MM.1S (cell line): ENCODE data around the gene AMER1.

Experiments used
- DNase-seq: peaks from one replicate; pipeline ENCODE4 v3.0.0-alpha.2; 2015
- H2AFZ ChIP-seq: fragments of 300-600 bp; sonication (generic); 2 replicates; pipeline ENCODE4 v1.6.0; 2016; ENCODE audit warnings: antibody characterized with exemption, low read length
- H3F3A ChIP-seq: fragments of 300-600 bp; sonication (generic); 2 replicates; pipeline ENCODE4 v1.6.1; 2016; ENCODE audit warnings: mild to moderate bottlenecking, antibody characterized with exemption, low read length, moderate library complexity, mixed read lengths; ENCODE audit not compliant: insufficient read depth
- H3K27ac ChIP-seq: fragments of 300-600 bp; sonication (generic); 2 replicates; pipeline ENCODE4 v1.5.1; 2016; ENCODE audit warnings: mild to moderate bottlenecking, low read length
- H3K27me3 ChIP-seq: fragments of 300-600 bp; sonication (generic); replicated peaks from 2 replicates; pipeline ENCODE4 v1.6.0; 2016; ENCODE audit warnings: low read length; ENCODE audit not compliant: insufficient read depth
- H3K36me3 ChIP-seq: fragments of 300-600 bp; sonication (generic); replicated peaks from 2 replicates; pipeline ENCODE4 v1.6.1; 2016; ENCODE audit warnings: mild to moderate bottlenecking, low read length, mixed read lengths; ENCODE audit not compliant: insufficient read depth
- H3K4me1 ChIP-seq: fragments of 300-600 bp; sonication (generic); 2 replicates; pipeline ENCODE4 v1.6.1; 2016; ENCODE audit warnings: low read length, mixed read lengths
- H3K4me2 ChIP-seq: fragments of 300-600 bp; sonication (generic); 2 replicates; pipeline ENCODE4 v1.6.0; 2016; ENCODE audit warnings: low read depth, low read length
- H3K4me3 ChIP-seq: fragments of 300-600 bp; sonication (generic); 2 replicates; pipeline ENCODE4 v1.5.1; 2016; ENCODE audit warnings: low read length, mixed read lengths
- H3K79me2 ChIP-seq: fragments of 300-600 bp; sonication (generic); 2 replicates; pipeline ENCODE4 v1.6.1; 2016; ENCODE audit warnings: mixed run types, low read length, mixed read lengths
- H3K9ac ChIP-seq: fragments of 300-600 bp; sonication (generic); 2 replicates; pipeline ENCODE4 v1.6.1; 2016; ENCODE audit warnings: low read length, mixed read lengths
- H3K9me2 ChIP-seq: fragments of 300-600 bp; sonication (generic); replicated peaks from 2 replicates; pipeline ENCODE4 v1.6.1; 2016; ENCODE audit warnings: mild to moderate bottlenecking, low read length, mixed read lengths; ENCODE audit not compliant: insufficient read depth
- H3K9me3 ChIP-seq: fragments of 300-600 bp; sonication (generic); replicated peaks from 2 replicates; pipeline ENCODE4 v1.6.1; 2016; ENCODE audit warnings: mild to moderate bottlenecking, low read length, mixed read lengths; ENCODE audit not compliant: insufficient read depth
- H4K20me1 ChIP-seq: fragments of 300-600 bp; sonication (generic); 2 replicates; pipeline ENCODE4 v1.6.1; 2016; ENCODE audit warnings: mild to moderate bottlenecking, low read length, moderate library complexity, mixed read lengths; ENCODE audit not compliant: insufficient read depth
- EZH2 ChIP-seq: fragments of 300-600 bp; sonication (generic); optimal IDR thresholded peaks from 2 replicates; pipeline ENCODE3; 2017; ENCODE audit warnings: low read depth, mild to moderate bottlenecking, antibody characterized with exemption, low read length, mixed read lengths
- EZH2phosphoT487 ChIP-seq: fragments of 300-600 bp; sonication (generic); IDR thresholded peaks from 2 replicates; pipeline ENCODE4 v1.6.1; 2018; ENCODE audit warnings: antibody characterized with exemption, low read length
- TF ChIP-seq, protein P1 (sequence below): fragments of 300-600 bp; sonication (generic); IDR thresholded peaks from 2 replicates; pipeline ENCODE4 v1.5.1; 2016; ENCODE audit warnings: antibody characterized with exemption, low read length, mixed read lengths

The AMER1 gene

DNA sequence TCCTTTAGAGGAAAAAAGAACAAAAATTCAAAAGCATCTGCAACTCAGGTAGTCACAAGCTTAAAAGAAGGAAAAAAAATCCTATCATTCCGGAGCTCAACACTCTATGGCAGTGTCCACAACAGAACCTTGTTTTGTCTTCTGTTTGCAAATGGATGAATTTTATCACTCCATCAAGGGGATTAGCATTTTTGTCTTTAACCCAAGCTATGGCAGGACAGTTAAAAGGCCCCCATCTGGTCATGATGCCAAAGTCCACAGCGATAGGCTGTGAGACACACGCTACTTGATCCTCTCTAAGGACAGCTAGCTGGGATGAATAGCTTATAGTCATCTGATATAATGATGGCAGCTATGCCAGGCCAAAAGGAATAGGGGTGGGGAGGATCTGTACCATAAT, 16.6 kb downstream of the AMER1 start:
- H3K79me2 ChIP-seq = no peaks in the 10 kb centered on the region

DNA sequence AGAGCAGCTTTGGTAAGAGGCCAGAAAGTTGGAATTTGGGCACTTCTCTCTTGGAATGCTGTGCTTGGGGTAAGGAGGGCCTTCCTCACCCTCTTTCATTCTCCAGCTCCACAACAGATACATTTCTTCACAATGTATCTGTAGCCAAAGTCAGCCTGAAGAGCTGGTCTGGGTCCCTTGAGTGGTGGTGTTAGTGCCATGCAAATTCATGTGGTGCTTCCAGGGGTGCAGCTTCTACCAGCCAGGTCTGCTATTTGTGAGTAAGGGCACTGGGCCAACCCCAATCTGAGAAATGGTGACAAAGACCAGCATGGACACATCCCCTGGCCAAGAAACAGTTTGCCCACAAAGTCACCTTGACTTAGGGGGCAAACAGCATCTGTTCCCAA, 17.8 kb downstream of the AMER1 start:
- H3K9me2 ChIP-seq = no peaks in the 10 kb centered on the region
- H3K4me1 ChIP-seq = no peaks in the 10 kb centered on the region
- no peaks in the 10 kb centered on the region for H4K20me1 ChIP-seq
- H3K4me2 ChIP-seq = no peak overlapping the region
- H3K9me3 ChIP-seq = no peaks in the 10 kb centered on the region
- H3K4me3 ChIP-seq = no peak overlapping the region
- DNase-seq = no peak
- TF ChIP-seq EZH2phosphoT487 (no peak), EZH2 (no peak)
- TF ChIP-seq, protein P1, sequence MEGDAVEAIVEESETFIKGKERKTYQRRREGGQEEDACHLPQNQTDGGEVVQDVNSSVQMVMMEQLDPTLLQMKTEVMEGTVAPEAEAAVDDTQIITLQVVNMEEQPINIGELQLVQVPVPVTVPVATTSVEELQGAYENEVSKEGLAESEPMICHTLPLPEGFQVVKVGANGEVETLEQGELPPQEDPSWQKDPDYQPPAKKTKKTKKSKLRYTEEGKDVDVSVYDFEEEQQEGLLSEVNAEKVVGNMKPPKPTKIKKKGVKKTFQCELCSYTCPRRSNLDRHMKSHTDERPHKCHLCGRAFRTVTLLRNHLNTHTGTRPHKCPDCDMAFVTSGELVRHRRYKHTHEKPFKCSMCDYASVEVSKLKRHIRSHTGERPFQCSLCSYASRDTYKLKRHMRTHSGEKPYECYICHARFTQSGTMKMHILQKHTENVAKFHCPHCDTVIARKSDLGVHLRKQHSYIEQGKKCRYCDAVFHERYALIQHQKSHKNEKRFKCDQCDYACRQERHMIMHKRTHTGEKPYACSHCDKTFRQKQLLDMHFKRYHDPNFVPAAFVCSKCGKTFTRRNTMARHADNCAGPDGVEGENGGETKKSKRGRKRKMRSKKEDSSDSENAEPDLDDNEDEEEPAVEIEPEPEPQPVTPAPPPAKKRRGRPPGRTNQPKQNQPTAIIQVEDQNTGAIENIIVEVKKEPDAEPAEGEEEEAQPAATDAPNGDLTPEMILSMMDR = no peak
- H2AFZ ChIP-seq = no peak overlapping the region
- no peaks in the 10 kb centered on the region for H3F3A ChIP-seq
- H3K27me3 ChIP-seq = no peaks in the 10 kb centered on the region
- H3K9ac ChIP-seq = no peak overlapping the region
- no peaks in the 10 kb centered on the region for H3K36me3 ChIP-seq
- H3K79me2 ChIP-seq = no peaks in the 10 kb centered on the region
- H3K27ac ChIP-seq = no peak overlapping the region

More for the DNA sequence above, 16.6 kb downstream of the AMER1 start:
- no peak overlapping the region for H2AFZ ChIP-seq
- no peaks in the 10 kb centered on the region for H3K4me1 ChIP-seq
- no peak overlapping the region for H3K4me2 ChIP-seq
- no peaks in the 10 kb centered on the region for H3K9me2 ChIP-seq
- H3K27me3 ChIP-seq = no peaks in the 10 kb centered on the region
- no peak overlapping the region for H3K9ac ChIP-seq
- H3K4me3 ChIP-seq = no peak overlapping the region
- no peaks in the 10 kb centered on the region for H3K9me3 ChIP-seq
- TF ChIP-seq, protein P1 = no peak
- no peak for TF ChIP-seq EZH2
- TF ChIP-seq EZH2phosphoT487 = no peak
- H3K36me3 ChIP-seq = no peaks in the 10 kb centered on the region
- no peak for DNase-seq
- no peak overlapping the region for H3K27ac ChIP-seq
- no peaks in the 10 kb centered on the region for H3F3A ChIP-seq
- no peaks in the 10 kb centered on the region for H4K20me1 ChIP-seq

DNA sequence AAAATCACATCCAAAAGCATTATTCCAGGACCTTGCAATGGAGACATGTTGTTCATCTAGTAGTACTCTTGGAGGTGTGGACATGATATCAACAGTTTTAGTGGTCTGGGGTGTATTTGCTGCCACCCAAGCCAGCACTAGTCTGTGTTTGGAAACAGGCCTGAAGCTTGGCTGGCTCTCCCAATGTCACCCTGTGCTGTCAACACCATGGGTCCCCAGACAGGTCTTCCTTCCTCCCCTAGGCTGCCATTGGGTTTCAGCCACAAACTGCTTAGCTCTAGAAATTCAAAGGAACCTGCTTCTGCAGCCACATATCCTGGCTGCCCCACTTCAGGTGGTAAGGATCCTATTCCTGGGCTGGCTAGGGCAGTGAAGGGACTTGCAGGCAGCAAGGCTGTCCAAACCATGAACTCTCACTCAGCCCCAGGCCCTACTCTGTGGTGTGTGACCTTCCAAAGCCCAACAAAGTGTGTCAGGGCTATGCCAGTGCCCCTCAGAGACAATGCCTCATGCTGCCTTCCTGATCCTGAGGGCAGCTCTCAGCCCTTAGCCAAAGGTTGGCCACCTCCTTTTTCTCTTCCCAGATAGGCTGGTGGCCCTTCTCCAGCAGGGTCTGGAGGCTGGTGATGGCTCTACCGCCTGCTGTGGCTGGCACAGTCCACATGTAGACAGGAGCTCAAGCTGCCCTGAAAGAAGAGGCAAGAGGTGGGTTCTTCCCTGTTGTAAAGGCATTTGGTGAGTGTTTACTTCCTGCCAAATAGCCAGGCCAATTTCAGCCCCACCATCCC, 18.3 kb downstream of the AMER1 start:
- no peak overlapping the region for H3K4me2 ChIP-seq
- H4K20me1 ChIP-seq = no peaks in the 10 kb centered on the region
- TF ChIP-seq, protein P1 = no peak
- no peak for TF ChIP-seq EZH2phosphoT487
- TF ChIP-seq EZH2 = no peak
- no peak overlapping the region for H3K4me3 ChIP-seq
- H3K4me1 ChIP-seq = no peaks in the 10 kb centered on the region
- H2AFZ ChIP-seq = no peak overlapping the region
- H3K27ac ChIP-seq = no peak overlapping the region
- H3K9me2 ChIP-seq = no peaks in the 10 kb centered on the region
- H3K27me3 ChIP-seq = no peaks in the 10 kb centered on the region
- H3K36me3 ChIP-seq = no peaks in the 10 kb centered on the region
- no peaks in the 10 kb centered on the region for H3F3A ChIP-seq
- no peak for DNase-seq
- no peaks in the 10 kb centered on the region for H3K9me3 ChIP-seq
- H3K79me2 ChIP-seq = no peaks in the 10 kb centered on the region
- H3K9ac ChIP-seq = no peak overlapping the region
